HG03521 (cell line): ENCODE measurements around the gene MAT1A.

Experiments
- ATAC-seq: cut with Tn5 transposase; IDR thresholded peaks from one replicate; pipeline ENCODE4 v1.9.1; 2021; ENCODE audit warnings: mild to moderate bottlenecking, moderate library complexity; ENCODE audit not compliant: unreplicated experiment

The MAT1A gene

DNA sequence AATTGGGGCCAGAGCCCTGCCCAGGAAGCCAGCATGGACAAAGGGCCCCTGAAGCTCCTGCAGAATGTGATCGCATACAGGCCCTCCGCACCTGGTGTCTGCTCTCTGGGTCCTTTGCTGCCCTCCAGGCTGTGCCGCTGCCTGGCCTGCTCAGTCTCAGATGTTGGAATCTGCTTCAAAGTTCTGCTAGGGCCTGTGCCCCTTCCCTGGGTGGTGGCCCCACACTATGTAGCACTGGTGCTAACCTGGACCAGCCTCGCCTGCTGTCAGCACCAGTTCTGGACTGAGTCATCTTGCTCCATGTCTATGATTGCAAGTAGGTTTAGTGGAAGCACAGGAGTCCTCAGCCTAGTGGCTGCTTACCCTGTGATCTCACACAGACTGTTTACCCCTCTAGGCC is 6.3 kb downstream of the MAT1A start:
- ATAC-seq: no peak

DNA sequence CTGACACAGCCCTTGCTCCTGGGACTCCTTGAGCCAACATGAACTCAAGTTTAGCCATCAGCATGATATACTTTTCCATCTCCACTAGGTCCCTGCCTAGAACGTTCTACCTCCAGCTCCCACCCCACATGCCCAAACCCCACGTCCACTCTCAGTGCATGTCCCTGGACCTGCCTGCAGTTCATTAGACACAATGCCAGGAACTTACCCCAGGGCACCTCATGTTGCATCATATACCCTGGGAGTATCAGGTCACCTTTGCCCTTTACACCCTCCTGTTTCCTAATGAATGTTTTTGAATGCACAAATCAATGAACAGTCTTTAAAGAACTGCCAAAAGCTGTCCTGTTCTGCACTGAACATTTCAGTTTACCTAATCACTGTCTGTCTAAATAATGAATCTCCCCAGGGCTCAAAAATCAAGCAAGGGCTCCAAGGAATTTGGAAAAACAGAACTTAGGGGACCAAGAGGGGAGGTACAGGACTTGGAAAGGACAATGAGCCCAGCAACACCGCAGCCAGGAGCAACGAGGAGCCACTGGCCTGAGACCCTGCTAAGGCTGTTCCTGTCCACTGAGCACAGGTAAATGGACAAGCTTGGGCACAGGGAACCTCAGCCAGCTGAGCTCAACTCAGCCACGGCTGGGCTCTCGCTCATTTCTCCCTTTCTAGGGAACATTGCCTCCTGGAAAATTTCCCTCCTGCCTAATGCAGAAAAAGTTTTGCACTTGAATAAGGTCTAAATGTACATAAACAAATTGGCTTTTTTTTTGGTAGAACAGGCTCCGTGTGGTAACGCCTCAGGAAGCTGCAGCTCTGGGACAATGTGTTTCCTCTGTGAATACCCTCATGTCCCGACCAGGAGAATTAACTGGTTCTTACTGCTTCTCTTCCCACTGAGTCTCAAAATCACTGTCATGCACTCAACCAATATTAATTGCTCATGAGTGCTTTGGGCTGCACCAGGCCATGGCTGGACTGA is 7.4 kb downstream of the MAT1A start:
- no peak for ATAC-seq

DNA sequence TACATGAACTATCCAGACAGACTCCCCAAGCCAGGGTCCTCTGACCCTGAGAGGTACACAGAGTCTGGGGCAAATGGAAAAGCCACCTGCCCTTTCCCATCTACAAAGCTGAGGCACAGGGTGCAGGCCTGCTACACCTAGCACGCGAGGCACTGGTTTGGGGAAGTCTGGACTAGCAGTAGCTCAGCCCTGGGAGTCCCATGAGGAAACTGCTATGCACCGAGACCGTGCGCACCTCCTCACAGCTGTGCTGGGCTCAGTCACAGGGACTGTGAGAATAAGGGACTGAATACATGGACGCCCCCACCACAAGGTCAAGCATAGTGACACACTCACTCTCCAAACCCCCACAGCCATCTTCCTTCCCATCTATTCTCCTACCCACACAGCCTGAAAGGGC is 8.2 kb downstream of the MAT1A start:
- no peak for ATAC-seq

DNA sequence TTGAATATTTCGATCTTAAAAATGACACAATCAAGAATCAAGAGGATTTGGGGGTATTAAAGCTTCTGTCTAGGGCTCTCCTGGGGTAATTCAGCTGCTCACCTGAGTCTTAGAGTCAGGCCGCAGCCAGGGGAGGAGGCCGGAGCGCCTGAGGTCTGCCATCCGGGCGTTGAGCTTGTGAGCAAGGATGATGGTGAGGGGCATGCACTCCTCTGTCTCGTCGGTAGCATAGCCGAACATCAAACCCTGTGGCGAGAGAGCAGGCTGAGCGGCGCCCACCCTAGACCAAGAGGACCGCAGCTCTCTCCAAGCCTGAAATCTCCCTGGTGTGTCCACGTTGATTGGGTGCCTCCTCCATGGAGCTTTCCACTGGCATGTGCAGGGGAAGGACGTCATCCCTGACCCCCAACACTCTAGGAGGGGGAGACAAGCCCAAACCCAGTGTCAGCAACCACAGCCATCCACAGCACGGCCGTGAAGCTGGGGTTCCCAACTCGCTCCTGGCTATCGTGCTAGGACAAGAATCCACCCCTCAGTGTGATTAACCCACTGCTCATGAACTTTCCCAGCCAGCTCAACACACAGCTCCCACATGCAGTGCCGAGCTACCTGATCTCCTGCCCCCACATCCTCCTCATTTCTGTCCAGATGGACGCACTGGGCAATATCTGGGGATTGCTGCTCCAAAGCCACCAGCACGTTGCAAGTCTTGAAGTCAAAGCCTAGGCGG is 9.2 kb downstream of the MAT1A start:
- ATAC-seq: no peak

GRCh38 chr10:80279146-80279545 is 10.3 kb downstream of the MAT1A start:
- ATAC-seq: no peak

GRCh38 chr10:80278480-80278879 is 11.0 kb downstream of the MAT1A start:
- no peak for ATAC-seq

DNA sequence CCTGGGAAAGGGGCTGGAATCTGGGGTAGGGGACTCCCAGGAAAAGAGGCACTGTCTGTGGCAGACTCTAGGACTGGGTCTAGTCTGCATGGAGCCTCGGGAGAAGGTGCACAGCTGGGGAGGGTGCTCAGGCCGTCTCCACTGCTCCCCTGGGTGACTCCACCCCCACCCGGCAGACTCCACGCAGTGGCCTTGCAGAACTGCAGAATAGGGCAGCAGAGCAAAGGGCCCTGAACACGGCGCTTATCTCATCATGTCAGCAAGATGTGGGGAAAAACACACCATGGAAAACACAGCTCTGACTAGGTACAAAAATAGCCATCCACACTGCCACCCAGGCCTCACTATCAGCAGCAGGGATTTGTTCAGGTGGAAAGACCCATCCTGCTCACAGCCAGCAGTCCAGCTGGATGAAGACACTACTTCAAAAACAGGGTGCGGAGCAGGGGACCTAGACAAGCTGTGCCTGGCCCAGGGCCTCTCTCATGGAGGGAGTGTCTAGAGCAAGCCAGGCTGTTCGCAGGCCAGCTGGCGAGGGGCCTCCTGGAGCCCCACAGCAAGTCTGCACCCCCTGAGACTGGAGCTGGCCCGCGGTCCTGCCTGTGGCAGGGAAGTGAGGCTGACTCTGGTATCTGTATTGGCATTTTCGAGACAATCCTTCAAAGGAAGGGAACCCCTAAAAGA is 11.7 kb downstream of the MAT1A start:
- no peak for ATAC-seq

DNA sequence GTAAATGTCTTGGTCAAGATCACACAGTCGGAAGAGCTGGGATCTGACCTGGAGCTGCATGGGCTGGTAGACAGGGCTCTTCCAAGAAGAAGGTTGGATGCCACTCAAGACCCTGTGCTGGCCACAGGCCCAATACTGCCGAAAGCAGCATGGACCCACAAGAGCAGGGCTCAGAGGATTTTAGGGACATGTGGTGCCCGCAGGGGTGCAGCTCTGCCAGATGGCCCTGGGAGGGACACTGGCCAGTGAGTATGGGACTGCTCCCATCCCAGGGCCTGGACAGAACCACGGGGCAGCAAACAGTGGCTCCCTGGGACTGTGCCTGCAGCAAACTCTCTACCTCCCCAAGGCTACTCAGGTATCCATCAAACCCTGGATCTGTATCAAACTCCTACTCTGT is 12.4 kb downstream of the MAT1A start:
- no peak for ATAC-seq

DNA sequence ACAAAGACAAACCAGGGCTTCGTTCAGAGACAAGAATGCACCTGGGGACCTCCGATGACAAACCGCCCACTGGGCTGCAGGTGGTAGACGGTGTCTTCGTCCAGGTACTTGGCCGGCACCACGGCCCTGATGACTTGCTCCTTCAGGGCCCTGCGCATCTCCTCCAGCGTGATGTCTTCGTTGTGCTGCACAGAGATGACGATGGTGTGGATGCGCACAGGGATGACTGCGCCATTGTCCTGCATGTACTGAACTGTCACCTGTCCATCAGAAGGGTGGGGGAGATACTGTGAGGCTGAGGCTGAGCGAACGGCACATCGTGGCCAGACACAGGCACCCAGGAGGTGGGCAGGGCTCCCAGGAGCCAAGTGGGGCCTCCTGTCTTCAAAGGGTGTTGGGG is 13.1 kb downstream of the MAT1A start:
- ATAC-seq: no peak

GRCh38 chr10:80275756-80276155 is 13.7 kb downstream of the MAT1A start:
- ATAC-seq: no peak

DNA sequence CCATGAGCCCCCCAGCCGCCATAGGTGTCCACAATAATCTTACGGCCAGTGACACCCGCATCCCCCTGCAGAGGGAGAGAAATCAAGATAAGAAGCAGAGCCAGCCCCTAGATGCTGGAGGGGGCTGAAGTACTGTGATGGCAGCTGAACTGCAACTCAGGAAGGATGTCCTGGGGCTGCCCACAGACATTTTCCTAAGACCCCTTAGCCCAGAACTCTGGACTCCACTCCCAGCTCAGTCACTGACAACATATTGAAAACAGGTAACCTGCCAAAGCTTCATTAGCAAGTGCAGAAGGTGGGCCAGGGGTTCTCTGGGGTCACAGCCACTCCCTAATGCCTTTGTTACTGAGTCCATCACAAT is 14.3 kb downstream of the MAT1A start:
- ATAC-seq: no peak

GRCh38 chr10:80274396-80275134 is 14.9 kb downstream of the MAT1A start:
- no peak for ATAC-seq

- ATAC-seq: no peak
These were observed 15.8 kb downstream of the MAT1A start for GRCh38 chr10:80273523-80274170.

GRCh38 chr10:80272793-80273522 is 16.5 kb downstream of the MAT1A start:
- ATAC-seq: no peak

DNA sequence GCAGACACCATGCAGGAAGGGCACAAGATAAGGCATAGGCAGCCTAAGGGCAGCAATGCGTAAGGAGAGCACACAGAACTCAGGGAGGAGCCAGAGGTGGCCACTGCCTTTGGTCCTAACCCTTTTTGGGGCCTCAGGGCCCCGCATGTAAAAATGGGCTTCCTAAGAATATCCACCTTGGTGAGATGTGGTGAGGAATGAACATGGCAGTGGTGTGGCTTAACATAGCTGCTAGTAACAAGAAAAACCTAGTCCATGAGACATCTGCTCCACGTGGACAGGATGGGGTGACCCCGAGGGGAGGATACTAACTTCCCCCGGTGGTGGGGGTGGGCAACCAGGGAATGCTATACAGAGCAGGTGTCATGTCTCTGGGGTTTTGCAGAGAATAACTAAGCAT is 18.0 kb downstream of the MAT1A start:
- ATAC-seq: no peak

- ATAC-seq: no peak
These were observed 18.6 kb downstream of the MAT1A start for GRCh38 chr10:80270887-80271286.

DNA sequence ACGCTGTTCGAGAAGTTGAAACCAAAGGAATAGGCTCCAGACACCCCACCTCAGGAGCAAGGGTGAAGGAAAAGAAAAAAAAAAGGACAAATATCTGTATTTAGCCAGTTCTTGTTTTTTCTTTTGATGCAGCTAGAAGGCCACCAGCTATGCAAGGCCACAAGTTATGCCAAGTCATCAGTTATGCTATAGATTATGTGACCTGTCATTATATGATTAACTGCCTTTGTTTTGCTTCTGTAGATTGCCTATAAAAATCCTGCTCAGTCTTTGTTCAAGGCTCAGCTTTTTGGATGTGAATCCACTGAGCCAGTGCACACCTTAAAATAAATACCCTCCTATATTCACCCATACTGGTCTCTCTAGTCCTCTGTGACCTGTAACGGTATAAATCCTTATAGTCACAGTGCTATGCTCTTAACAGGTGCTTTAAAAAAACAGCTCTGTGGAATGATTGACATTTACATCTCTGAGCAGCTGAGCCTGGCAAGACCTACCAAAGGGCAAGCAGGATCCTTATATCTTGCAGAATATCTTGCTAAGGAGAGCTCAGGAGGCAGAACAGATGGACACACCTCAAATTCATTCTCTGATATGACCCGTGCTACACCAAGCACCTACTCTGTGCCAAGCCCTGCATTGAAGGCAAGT is 20.4 kb downstream of the MAT1A start:
- ATAC-seq: no peak

DNA sequence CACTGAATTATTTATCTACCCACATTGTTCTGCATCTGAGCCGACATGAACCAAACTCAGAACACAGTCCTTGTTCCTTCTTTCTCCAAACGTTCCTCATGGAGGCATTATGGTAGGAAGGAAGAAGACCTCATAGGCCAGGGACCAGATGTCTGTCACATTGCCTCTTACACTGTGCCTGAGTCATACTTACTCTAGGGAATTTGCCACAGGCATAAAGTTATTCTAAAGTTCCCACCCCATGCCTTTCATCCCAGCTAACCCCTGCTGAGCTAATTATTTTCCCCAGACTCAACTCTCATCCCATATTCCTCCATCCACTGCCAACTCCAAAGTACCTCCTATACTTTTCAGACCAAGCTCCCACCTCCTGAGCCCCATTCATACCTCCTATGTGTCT is 21.2 kb downstream of the MAT1A start:
- no peak for ATAC-seq

DNA sequence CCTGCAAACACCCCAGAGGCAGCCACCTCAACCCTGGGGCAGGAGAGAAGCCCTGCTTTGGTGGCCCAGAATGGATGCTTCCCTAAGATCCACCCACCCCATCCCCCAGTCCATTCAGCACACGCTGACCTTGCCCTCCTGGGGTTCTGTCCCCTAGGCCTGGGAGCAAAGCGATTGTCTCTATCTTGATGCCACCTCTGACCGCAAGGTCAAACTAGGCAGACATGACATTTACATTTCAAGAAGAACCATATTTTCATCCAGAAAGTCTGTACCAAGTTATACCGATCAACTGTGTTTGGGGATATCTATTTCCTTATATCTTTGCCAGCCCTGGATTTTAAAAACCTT is 23.0 kb downstream of the MAT1A start:
- no peak for ATAC-seq
